Measurements from ENCODE around the gene INPP5A.

INPP5A gene

DNA sequence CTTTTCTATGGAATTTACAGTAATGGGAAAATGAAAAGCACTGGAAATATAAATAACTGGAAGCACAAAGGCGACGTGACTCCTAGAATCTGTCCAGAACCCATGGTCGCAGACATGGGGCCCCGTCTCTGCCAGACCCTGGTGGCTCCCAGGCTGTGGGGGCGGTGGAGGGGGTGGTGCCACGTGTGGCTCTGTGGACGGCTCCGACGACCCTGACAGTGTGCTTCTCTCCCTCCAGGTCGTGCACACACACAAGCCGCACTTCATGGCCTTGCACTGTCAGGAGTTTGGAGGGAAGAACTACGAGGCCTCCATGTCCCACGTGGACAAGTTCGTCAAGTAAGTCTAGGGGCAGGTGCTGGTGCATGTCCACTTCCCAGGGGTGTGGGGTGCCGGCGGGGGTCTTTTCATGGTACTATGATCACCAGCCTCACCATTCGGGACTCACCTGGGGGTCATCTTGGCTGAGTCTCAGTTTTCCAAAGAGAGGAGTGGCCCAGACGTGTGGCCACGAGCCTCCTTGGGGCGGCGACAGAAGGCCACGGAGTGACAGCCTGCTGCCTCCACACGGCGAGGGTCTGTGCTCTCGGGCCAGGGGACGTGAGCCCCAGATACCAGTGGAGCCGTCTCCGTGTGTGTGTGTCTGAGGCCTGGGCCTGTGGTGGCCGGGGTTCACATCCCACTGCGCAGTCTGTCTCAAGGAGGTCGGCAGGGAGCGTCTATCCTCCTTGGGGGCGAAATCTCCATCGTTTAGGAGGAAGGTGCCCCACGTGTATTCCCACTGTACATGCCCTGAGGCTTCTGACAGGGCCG is 108.2 kb downstream of the INPP5A start:
- Histone ChIP-seq H3K27ac (ENCODE audit: low read depth, low read length) (no peak overlapping the region), H3K18ac (ENCODE audit: low read length) (no peak overlapping the region), H4K5ac (ENCODE audit: low read length) (no peak overlapping the region), H3K56ac (ENCODE audit: low read length) (no peak overlapping the region), H2BK15ac (replicated peaks; ENCODE audit: low read depth) (no peak overlapping the region), H3K23ac (ENCODE audit: low read length) (no peak overlapping the region), H3K4me3 (ENCODE audit: low read length) (no peak overlapping the region), H2AK5ac (ENCODE audit: low read length) (no peak overlapping the region), H3K36me3 (ENCODE audit: control insufficient read depth, insufficient read depth, low read length) (no peaks in the 10 kb centered on the region), H2BK120ac (ENCODE audit: low read depth, low read length) (no peak overlapping the region), H3K27me3 (ENCODE audit: insufficient read depth, low read length, poor library complexity) (no peaks in the 10 kb centered on the region), H4K8ac (ENCODE audit: low read depth, low read length) (no peak overlapping the region), H3K4ac (ENCODE audit: low read depth, low read length) (no peak overlapping the region), H3K9ac (ENCODE audit: low read length) (no peak overlapping the region), H3K4me2 (ENCODE audit: low read length) (no peak overlapping the region), H2BK5ac (ENCODE audit: low read length) (no peak overlapping the region), H3K4me1 (ENCODE audit: control insufficient read depth, low read depth, low read length) (no peaks in the 10 kb centered on the region), H3K79me1 (ENCODE audit: low read length) (no peaks in the 10 kb centered on the region), H3K79me2 (ENCODE audit: control insufficient read depth, insufficient read depth, low read length) (no peaks in the 10 kb centered on the region)
- WGBS (ENCODE audit: extremely low coverage, insufficient coverage, low lambda C conversion rate), result no CpG with 5 or more reads among the region's 36 CpGs
- DNase-seq, result no peak

DNA sequence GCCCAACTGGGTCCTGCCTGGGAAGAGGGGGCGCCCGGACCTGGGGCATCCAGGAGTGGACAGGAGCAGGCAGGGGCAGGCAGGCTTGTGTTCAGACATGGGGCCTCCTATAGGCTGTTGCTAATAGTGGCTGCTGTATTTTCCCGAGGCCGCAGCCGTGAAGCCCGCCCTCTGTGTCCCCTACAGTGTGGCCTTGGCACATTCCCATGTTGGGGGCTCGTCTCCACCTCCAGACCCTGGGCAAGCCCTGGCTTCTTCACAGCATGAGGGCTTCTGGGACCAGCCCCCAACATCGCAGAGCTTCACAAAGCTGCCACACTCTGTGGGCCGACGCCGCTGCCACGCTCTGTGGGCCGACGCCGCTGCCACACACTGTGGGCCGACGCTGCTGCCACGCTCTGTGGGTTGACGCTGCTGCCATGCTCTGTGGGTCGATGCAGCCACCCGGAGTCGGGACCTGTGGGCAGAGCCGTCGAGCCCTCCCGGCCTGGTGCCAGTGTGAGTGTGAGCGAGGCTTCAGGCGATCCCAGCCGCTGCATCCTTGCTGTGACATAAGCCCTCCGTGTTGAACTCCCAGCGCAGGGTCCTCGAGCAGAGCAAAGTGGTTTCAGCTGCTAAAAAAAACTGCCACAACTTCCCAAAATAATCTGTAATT is 109.0 kb downstream of the INPP5A start:
- Histone ChIP-seq H3K36me3 (ENCODE audit: control insufficient read depth, insufficient read depth, low read length) (no peaks in the 10 kb centered on the region), H3K4me3 (ENCODE audit: low read length) (no peak overlapping the region), H3K56ac (ENCODE audit: low read length) (no peak overlapping the region), H2BK5ac (ENCODE audit: low read length) (no peak overlapping the region), H2BK15ac (replicated peaks; ENCODE audit: low read depth) (no peak overlapping the region), H3K79me2 (ENCODE audit: control insufficient read depth, insufficient read depth, low read length) (no peaks in the 10 kb centered on the region), H3K79me1 (ENCODE audit: low read length) (no peaks in the 10 kb centered on the region), H3K27ac (ENCODE audit: low read depth, low read length) (no peak overlapping the region), H2AK5ac (ENCODE audit: low read length) (no peak overlapping the region), H2BK120ac (ENCODE audit: low read depth, low read length) (no peak overlapping the region), H4K5ac (ENCODE audit: low read length) (no peak overlapping the region), H3K27me3 (ENCODE audit: insufficient read depth, low read length, poor library complexity) (no peaks in the 10 kb centered on the region), H3K18ac (ENCODE audit: low read length) (no peak overlapping the region), H4K8ac (ENCODE audit: low read depth, low read length) (no peak overlapping the region), H3K4ac (ENCODE audit: low read depth, low read length) (no peak overlapping the region), H3K9ac (ENCODE audit: low read length) (no peak overlapping the region), H3K4me1 (ENCODE audit: control insufficient read depth, low read depth, low read length) (no peaks in the 10 kb centered on the region), H3K23ac (ENCODE audit: low read length) (no peak overlapping the region), H3K4me2 (ENCODE audit: low read length) (no peak overlapping the region)
- no CpG with 5 or more reads among the region's 31 CpGs for WGBS (ENCODE audit: extremely low coverage, insufficient coverage, low lambda C conversion rate)
- DNase-seq, result no peak

DNA sequence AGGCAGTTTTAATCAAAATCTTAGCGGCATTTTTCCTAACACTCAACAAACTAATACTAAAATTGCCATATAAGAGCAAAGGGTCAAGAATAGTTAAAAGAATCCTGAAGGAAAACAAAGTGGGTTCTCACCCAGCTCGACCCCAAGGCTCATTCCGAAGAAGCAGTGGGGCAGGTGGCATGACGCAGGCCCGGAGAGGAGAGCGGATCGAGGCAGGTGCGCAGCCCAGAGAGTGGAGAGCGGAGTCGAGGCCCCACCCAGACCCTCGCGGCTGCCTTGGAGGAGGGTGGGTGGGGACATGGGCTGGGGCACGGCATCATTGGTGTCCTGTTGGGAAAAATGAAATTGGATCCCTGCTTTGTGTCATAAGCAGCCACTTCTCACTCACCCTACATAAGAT is 109.8 kb downstream of the INPP5A start:
- DNase-seq, result no peak
- H3K4me1 ChIP-seq (ENCODE audit: control insufficient read depth, low read depth, low read length), result no peaks in the 10 kb centered on the region
- no peak overlapping the region for H3K27ac ChIP-seq (ENCODE audit: low read depth, low read length)
- H2BK120ac ChIP-seq (ENCODE audit: low read depth, low read length), result no peak overlapping the region
- no peaks in the 10 kb centered on the region for H3K27me3 ChIP-seq (ENCODE audit: insufficient read depth, low read length, poor library complexity)
- no CpG with 5 or more reads among the region's 13 CpGs for WGBS (ENCODE audit: extremely low coverage, insufficient coverage, low lambda C conversion rate)
- H3K4me3 ChIP-seq (ENCODE audit: low read length), result no peak overlapping the region
- H3K23ac ChIP-seq (ENCODE audit: low read length), result no peak overlapping the region
- H3K36me3 ChIP-seq (ENCODE audit: control insufficient read depth, insufficient read depth, low read length), result no peaks in the 10 kb centered on the region
- H3K79me2 ChIP-seq (ENCODE audit: control insufficient read depth, insufficient read depth, low read length), result no peaks in the 10 kb centered on the region
- H2AK5ac ChIP-seq (ENCODE audit: low read length), result no peak overlapping the region
- no peak overlapping the region for H3K9ac ChIP-seq (ENCODE audit: low read length)
- no peak overlapping the region for H4K8ac ChIP-seq (ENCODE audit: low read depth, low read length)
- H4K5ac ChIP-seq (ENCODE audit: low read length), result no peak overlapping the region
- no peaks in the 10 kb centered on the region for H3K79me1 ChIP-seq (ENCODE audit: low read length)
- H3K4me2 ChIP-seq (ENCODE audit: low read length), result no peak overlapping the region
- H2BK15ac ChIP-seq (replicated peaks; ENCODE audit: low read depth), result no peak overlapping the region
- no peak overlapping the region for H3K4ac ChIP-seq (ENCODE audit: low read depth, low read length)
- no peak overlapping the region for H3K18ac ChIP-seq (ENCODE audit: low read length)
- H2BK5ac ChIP-seq (ENCODE audit: low read length), result no peak overlapping the region
- no peak overlapping the region for H3K56ac ChIP-seq (ENCODE audit: low read length)

DNA sequence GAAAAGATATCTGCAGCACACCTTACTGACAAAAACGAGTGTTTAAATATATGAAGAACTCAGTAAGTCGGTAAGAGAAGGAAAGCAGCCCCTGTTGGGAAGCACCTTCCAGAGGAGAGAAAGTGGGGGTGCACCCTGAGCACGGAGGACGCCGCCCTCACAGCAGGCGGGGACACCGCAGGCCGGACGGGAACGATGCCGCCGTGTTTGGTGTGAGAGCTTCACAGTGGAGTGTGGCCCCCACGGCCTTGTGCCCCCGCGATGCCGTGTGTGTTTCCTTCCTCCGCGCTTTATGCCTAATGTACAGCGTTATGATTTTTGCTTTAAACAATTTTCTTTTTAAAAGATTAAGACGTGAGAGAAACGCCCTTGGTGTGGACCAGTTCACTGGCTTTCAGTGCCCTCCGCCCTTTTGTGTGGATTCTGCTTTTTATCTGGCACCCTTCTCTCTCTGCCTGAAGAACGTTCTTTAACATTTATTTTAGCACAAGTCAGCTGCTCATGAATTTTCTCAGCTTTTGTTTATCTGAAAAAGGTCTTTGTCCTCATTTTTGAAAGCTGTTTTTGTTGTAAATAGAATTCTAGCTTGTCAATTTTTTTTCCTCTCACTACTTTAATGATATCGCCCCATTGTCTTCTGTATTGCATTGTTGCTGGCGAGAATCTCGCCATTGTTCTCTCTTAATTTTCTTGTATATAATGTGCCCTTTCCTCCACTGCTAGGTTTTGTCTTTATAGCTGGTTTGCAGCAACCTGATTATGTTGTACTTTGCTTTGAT is 110.7 kb downstream of the INPP5A start:
- Histone ChIP-seq H2BK15ac (replicated peaks; ENCODE audit: low read depth) (no peak overlapping the region), H2BK120ac (ENCODE audit: low read depth, low read length) (no peak overlapping the region), H3K36me3 (ENCODE audit: control insufficient read depth, insufficient read depth, low read length) (no peaks in the 10 kb centered on the region), H3K9ac (ENCODE audit: low read length) (no peak overlapping the region), H3K27ac (ENCODE audit: low read depth, low read length) (no peak overlapping the region), H4K8ac (ENCODE audit: low read depth, low read length) (no peak overlapping the region), H2BK5ac (ENCODE audit: low read length) (no peak overlapping the region), H3K79me1 (ENCODE audit: low read length) (no peaks in the 10 kb centered on the region), H3K23ac (ENCODE audit: low read length) (no peak overlapping the region), H3K4me2 (ENCODE audit: low read length) (no peak overlapping the region), H3K4ac (ENCODE audit: low read depth, low read length) (no peak overlapping the region), H2AK5ac (ENCODE audit: low read length) (no peak overlapping the region), H3K18ac (ENCODE audit: low read length) (no peak overlapping the region), H4K5ac (ENCODE audit: low read length) (no peak overlapping the region), H3K27me3 (ENCODE audit: insufficient read depth, low read length, poor library complexity) (no peaks in the 10 kb centered on the region), H3K79me2 (ENCODE audit: control insufficient read depth, insufficient read depth, low read length) (no peaks in the 10 kb centered on the region), H3K56ac (ENCODE audit: low read length) (no peak overlapping the region), H3K4me3 (ENCODE audit: low read length) (no peak overlapping the region), H3K4me1 (ENCODE audit: control insufficient read depth, low read depth, low read length) (no peaks in the 10 kb centered on the region)
- DNase-seq, result no peak
- no CpG with 5 or more reads among the region's 26 CpGs for WGBS (ENCODE audit: extremely low coverage, insufficient coverage, low lambda C conversion rate)

DNA sequence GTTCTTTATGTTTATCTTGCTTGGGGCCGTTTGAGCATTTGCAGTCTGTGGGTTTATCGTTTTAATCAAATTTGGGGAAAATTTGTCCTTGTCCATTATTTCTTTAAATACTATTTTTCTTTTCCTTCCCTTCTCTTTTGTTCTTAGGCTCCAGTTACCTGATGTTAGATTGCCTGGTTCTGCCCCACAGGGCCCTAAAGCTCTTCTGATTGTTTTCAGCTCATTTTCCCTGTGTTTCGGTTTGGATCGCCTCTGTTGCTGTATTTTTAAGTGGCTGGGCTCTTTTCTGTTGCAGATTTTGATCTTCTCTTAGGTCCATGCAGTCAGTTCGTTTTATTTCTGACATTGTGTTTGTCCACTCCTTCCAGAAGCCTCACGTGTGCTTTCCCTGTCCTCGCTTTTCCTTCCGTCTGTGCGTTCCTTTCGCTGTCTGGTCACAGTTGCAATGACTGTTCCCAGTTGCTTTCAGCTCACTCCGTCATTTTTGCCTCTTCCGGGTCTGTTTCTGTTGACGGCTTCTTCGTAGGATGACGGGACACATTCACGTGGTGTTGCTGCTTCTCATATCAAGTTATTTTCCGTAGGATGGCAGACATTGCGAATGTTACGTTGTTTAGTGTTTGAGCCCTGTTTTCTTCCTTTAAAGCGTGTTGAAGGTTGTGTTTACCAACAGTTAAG is 111.4 kb downstream of the INPP5A start:
- Histone ChIP-seq H2BK15ac (replicated peaks; ENCODE audit: low read depth) (no peak overlapping the region), H3K56ac (ENCODE audit: low read length) (no peak overlapping the region), H3K4me3 (ENCODE audit: low read length) (no peak overlapping the region), H3K9ac (ENCODE audit: low read length) (no peak overlapping the region), H3K4ac (ENCODE audit: low read depth, low read length) (no peak overlapping the region), H4K5ac (ENCODE audit: low read length) (no peak overlapping the region), H3K4me1 (ENCODE audit: control insufficient read depth, low read depth, low read length) (no peaks in the 10 kb centered on the region), H3K27ac (ENCODE audit: low read depth, low read length) (no peak overlapping the region), H2BK5ac (ENCODE audit: low read length) (no peak overlapping the region), H3K79me1 (ENCODE audit: low read length) (no peaks in the 10 kb centered on the region), H3K4me2 (ENCODE audit: low read length) (no peak overlapping the region), H2AK5ac (ENCODE audit: low read length) (no peak overlapping the region), H2BK120ac (ENCODE audit: low read depth, low read length) (no peak overlapping the region), H3K36me3 (ENCODE audit: control insufficient read depth, insufficient read depth, low read length) (no peaks in the 10 kb centered on the region), H4K8ac (ENCODE audit: low read depth, low read length) (no peak overlapping the region), H3K18ac (ENCODE audit: low read length) (no peak overlapping the region), H3K23ac (ENCODE audit: low read length) (no peak overlapping the region), H3K79me2 (ENCODE audit: control insufficient read depth, insufficient read depth, low read length) (no peaks in the 10 kb centered on the region), H3K27me3 (ENCODE audit: insufficient read depth, low read length, poor library complexity) (no peaks in the 10 kb centered on the region)
- DNase-seq, result no peak
- no CpG with 5 or more reads among the region's 20 CpGs for WGBS (ENCODE audit: extremely low coverage, insufficient coverage, low lambda C conversion rate)

Measured in mesendoderm (in vitro differentiated cells).